Sigmoid colon (tissue), 7 donors: ENCODE measurements around the gene RABEP1. TPM values are rescaled to one million over a fixed set of nuclear protein-coding genes. Genes with fewer than 3 reads are reported as not detected.

Source experiments
- DNase-seq: peaks from one replicate; pipeline ENCODE4 v3.0.0-alpha.2; 2019
- H3K27ac ChIP-seq, 4 donors: fragments of 200-600 bp; sonication (generic); one replicate each; pipeline ENCODE4 v1.5.1; 2016 to 2019; ENCODE audit warnings: mild to moderate bottlenecking in 1 of 4
- H3K27me3 ChIP-seq, 3 donors: fragments of 200-600 bp; sonication (generic); one replicate each; pipeline ENCODE4 v1.5.1; 2019; ENCODE audit warnings: mild to moderate bottlenecking in 1 of 3
- H3K36me3 ChIP-seq, 4 donors: fragments of 200-600 bp; sonication (generic); one replicate each; pipeline ENCODE4 v1.5.1; 2016 to 2019
- H3K4me1 ChIP-seq, 4 donors: fragments of 200-600 bp; sonication (generic); one replicate each; pipeline ENCODE4 v1.5.1; 2017 to 2019
- H3K4me3 ChIP-seq, 4 donors: fragments of 200-600 bp; sonication (generic); one replicate each; pipeline ENCODE4 v1.5.1; 2017 to 2019; ENCODE audit warnings: mild to moderate bottlenecking in 2 of 4, moderate library complexity in 1 of 4
- H3K9me3 ChIP-seq, 4 donors: fragments of 200-600 bp in 3 of 4; sonication (generic) in 3 of 4; one replicate each; pipeline versions ENCODE4 v1.5.1 to v1.6.1; 2013 to 2019
- CTCF ChIP-seq, 4 experiments: fragments of 450-650 bp in 3 of 4; fragments of 200-600 bp in 1 of 4; IDR thresholded peaks; one replicate each; pipeline ENCODE4 v1.5.1; 2016 to 2019; ENCODE audit warnings: antibody characterized with exemption in 4 of 4, mild to moderate bottlenecking in 3 of 4, moderate library complexity in 2 of 4
- EP300 ChIP-seq, 4 donors: sonication (generic); formaldehyde crosslinking; IDR thresholded peaks; one replicate each; pipeline ENCODE4 v1.6.1; 2017; ENCODE audit warnings: antibody characterized with exemption in 4 of 4
- POLR2A ChIP-seq, 2 donors: fragments of 450-650 bp; IDR thresholded peaks; one replicate each; pipeline ENCODE4 v1.6.1; 2016; ENCODE audit warnings: antibody characterized with exemption in 2 of 2, mild to moderate bottlenecking in 2 of 2, moderate library complexity in 2 of 2
- POLR2AphosphoS5 ChIP-seq, 4 donors: sonication (generic); formaldehyde crosslinking; IDR thresholded peaks; one replicate each; pipeline ENCODE4 v1.6.1; 2017; ENCODE audit warnings: antibody characterized with exemption in 4 of 4
- WGBS, 2 donors: extraction: QIAGEN DNeasy Blood & Tissue Kit; methylation state at CpG; one replicate each; pipeline ENCODE4 v1.1.7; 2013; 5-methylcytosine and 5-hydroxymethylcytosine counted together
- intact Hi-C: fragments of 100-400 bp; cut with DNase I; formaldehyde crosslinking; loops from one replicate; pipeline ENCODE4 v1.15.1; 2023
- polyA plus RNA-seq, 3 donors: library from polyadenylated mRNA; stranded (reverse); fragments of 200-250 nt; gene quantifications; one replicate each; pipeline ENCODE4 v1.2.3, GENCODE V29; 2013
- total RNA-seq, 4 donors: library from RNA; depleted of rRNA; stranded (reverse); fragments of >200 nt; gene quantifications; one replicate each; pipeline ENCODE4 v1.1.0, GENCODE V29; 2016
- donor health status: healthy with polysubstance abuse.
- donor health status: Bipolar disorder and iron deficiency.
- donor health status: healthy.

The RABEP1 gene
- total and polyA plus RNA-seq, 7 donors: 12.7 to 52.9 (median 39.8) TPM

GRCh38 chr17:5410594-5411272, 128.6 kb downstream of the RABEP1 start:
- no peak for DNase-seq
- Histone ChIP-seq H3K4me1 (peaks cover 0 to 9% (median 0%) of the 10 kb centered on the region in 4 donors), H3K4me3 (no peak overlapping the region), H3K27me3 (no peaks in the 10 kb centered on the region), H3K27ac (no peak overlapping the region), H3K9me3 (no peaks in the 10 kb centered on the region), H3K36me3 (peaks cover 17 to 96% (median 35%) of the 10 kb centered on the region in 4 donors)
- intact Hi-C loops: no loop called here
- TF ChIP-seq CTCF (IDR thresholded peaks at IDR 0.05): no peak
- TF ChIP-seq POLR2A (IDR thresholded peaks at IDR 0.05): no peak
- no peak for TF ChIP-seq EP300 (IDR thresholded peaks at IDR 0.05)
- no peak for TF ChIP-seq POLR2AphosphoS5 (IDR thresholded peaks at IDR 0.05)
- 87 to 94% methylated on average over 7 of the region's 7 CpGs for WGBS, 2 donors

GRCh38 chr17:5413682-5414081, 131.6 kb downstream of the RABEP1 start:
- Histone ChIP-seq H3K4me1 (peaks cover 0 to 24% (median 20%) of the 10 kb centered on the region in 4 donors), H3K4me3 (no peak overlapping the region), H3K27ac (peak overlapping the region in 1 of 4 donors; percentile 36), H3K27me3 (no peaks in the 10 kb centered on the region), H3K9me3 (no peaks in the 10 kb centered on the region), H3K36me3 (peaks cover 6 to 82% (median 21%) of the 10 kb centered on the region in 4 donors)
- intact Hi-C loops: no loop called here
- no peak for DNase-seq
- TF ChIP-seq EP300 (IDR thresholded peaks at IDR 0.05): no peak
- no peak for TF ChIP-seq POLR2A (IDR thresholded peaks at IDR 0.05)
- no peak for TF ChIP-seq POLR2AphosphoS5 (IDR thresholded peaks at IDR 0.05)
- WGBS, 2 donors: 11 to 62% methylated on average over 4 of the region's 4 CpGs

- Histone ChIP-seq H3K36me3 (peaks cover 0 to 59% (median 15%) of the 10 kb centered on the region in 4 donors), H3K4me1 (peaks cover 0 to 37% (median 32%) of the 10 kb centered on the region in 4 donors), H3K9me3 (no peaks in the 10 kb centered on the region), H3K27ac (no peak overlapping the region), H3K4me3 (no peak overlapping the region), H3K27me3 (no peaks in the 10 kb centered on the region)
- TF ChIP-seq CTCF (IDR thresholded peaks at IDR 0.05) (no peak), POLR2AphosphoS5 (IDR thresholded peaks at IDR 0.05) (no peak), EP300 (IDR thresholded peaks at IDR 0.05) (no peak), POLR2A (IDR thresholded peaks at IDR 0.05) (no peak)
- WGBS, 2 donors: 29 to 79% methylated on average over 2 of the region's 2 CpGs
- DNase-seq: no peak
- intact Hi-C loops: no loop called here
Observed at GRCh38 chr17:5416901-5417300, 134.8 kb downstream of the RABEP1 start.

- Histone ChIP-seq H3K27ac (peak overlapping the region; percentile 80 to 91 (median 88)), H3K27me3 (no peaks in the 10 kb centered on the region), H3K4me1 (peaks cover 0 to 37% (median 28%) of the 10 kb centered on the region in 4 donors), H3K36me3 (peaks cover 0 to 59% (median 17%) of the 10 kb centered on the region in 4 donors), H3K4me3 (peak overlapping the region; percentile 54 to 83 (median 81)), H3K9me3 (no peaks in the 10 kb centered on the region)
- 0% methylated on average over 26 of the region's 26 CpGs for WGBS, 2 donors
- no peak for TF ChIP-seq CTCF (IDR thresholded peaks at IDR 0.05)
- no peak for TF ChIP-seq POLR2AphosphoS5 (IDR thresholded peaks at IDR 0.05)
- no peak for TF ChIP-seq EP300 (IDR thresholded peaks at IDR 0.05)
- TF ChIP-seq POLR2A (IDR thresholded peaks at IDR 0.05): no peak
- intact Hi-C loops: no loop called here
- no peak for DNase-seq
Observed at GRCh38 chr17:5418858-5419355, 136.8 kb downstream of the RABEP1 start.

- Histone ChIP-seq H3K9me3 (no peaks in the 10 kb centered on the region), H3K4me3 (peak within 1 kb of the TSS; percentile 54 to 83 (median 81)), H3K4me1 (peaks cover 0 to 37% (median 28%) of the 10 kb centered on the region in 4 donors), H3K27ac (peak within 1 kb of the TSS; percentile 80 to 91 (median 88)), H3K27me3 (no peaks in the 10 kb centered on the region), H3K36me3 (peaks cover 0 to 59% (median 19%) of the 10 kb centered on the region in 4 donors)
- TF ChIP-seq POLR2A (IDR thresholded peaks at IDR 0.05) (peak; percentile 66 to 89), CTCF (IDR thresholded peaks at IDR 0.05) (no peak), POLR2AphosphoS5 (IDR thresholded peaks at IDR 0.05) (peak; percentile 81 to 96 (median 93)), EP300 (IDR thresholded peaks at IDR 0.05) (no peak)
- intact Hi-C loops: no loop called here
- 0% methylated on average over 49 of the region's 49 CpGs for WGBS, 2 donors
- peak; percentile 98 for DNase-seq
Observed at GRCh38 chr17:5419356-5419958, 137.4 kb downstream of the RABEP1 start, which contains the start of gene NUP88. Gene NUP88 (minus strand): TSS chr17:5419662. CDS start chr17:5419650, 12 bp downstream.
